Activated gamma-delta T cell treated with Interleukin-2 at 50 U/mL for 16 hours (primary cell): Measurements from ENCODE around the gene KIAA1217.
"Not testable (repeated sequence)": the region's sequence is repeated elsewhere in the genome, so short reads cannot be mapped to it uniquely, and the experiment has no call there.

Experiments used
- DNase-seq: peaks from one replicate; pipeline ENCODE4 v3.0.0-alpha.2; 2020

Gene KIAA1217

GRCh38 chr10:24415455-24416125 lies 206.7 kb downstream of the KIAA1217 start:
- DNase-seq: no peak

GRCh38 chr10:24416248-24416647 lies 207.3 kb downstream of the KIAA1217 start:
- DNase-seq: no peak

DNA sequence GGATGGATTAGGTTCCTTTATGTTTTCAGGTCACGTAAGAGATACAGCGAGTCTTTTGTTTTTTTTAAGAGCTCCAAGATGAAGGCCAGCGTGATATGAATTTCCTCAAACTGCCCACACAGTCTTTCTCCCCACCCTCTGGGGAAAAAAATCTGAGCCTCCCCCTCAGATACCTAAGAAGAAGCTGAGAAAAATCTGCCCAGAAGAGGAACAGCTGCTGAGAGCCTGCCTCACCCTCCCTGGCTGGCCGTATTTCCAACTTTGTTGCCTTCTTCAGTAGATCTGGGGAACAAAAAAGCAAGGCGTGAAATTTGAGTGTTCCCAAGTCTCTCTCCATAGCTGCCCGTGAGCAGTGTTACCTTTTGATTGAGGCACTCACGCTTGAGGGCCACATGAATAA lies 208.1 kb downstream of the KIAA1217 start:
- no peak for DNase-seq

DNA sequence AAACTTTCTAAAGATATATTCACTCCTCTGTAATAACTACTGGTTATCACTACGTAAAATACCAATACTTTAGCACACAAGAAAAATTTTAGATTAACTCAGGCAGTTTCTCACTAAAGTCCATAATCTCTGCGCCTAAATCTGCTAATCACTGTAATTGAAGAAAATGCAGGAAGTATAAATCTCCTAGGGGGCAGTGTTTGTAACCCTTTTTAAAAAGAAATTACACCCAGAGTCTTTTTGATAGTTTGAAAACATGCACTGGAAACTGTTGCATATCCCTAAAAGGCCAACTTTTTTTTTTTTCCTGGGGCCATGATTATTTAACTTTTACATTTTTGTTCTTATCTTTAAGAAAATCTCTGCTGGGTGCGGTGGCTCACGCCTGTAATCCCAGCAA lies 209.6 kb downstream of the KIAA1217 start:
- DNase-seq: no peak

GRCh38 chr10:24419066-24419465 lies 210.1 kb downstream of the KIAA1217 start:
- no peak for DNase-seq

DNA sequence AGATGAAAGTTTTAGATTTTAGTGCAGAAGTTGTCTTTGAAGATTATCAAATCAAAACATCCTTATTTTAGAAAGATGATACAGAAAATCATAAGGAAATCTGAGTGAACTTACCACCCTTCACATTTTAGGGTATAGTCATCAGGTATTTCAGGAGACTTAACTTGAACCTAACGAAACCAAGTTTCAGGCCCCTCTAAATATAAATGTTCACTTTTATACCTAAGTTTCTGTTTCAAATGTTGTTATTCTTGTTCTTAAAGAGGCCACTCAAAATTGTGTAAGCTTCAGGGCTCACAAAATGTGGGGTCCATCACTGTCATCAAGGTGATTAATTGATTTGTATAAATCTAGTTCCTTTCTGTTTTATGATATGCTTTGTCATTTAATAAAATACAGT lies 216.2 kb downstream of the KIAA1217 start:
- DNase-seq: no peak

DNA sequence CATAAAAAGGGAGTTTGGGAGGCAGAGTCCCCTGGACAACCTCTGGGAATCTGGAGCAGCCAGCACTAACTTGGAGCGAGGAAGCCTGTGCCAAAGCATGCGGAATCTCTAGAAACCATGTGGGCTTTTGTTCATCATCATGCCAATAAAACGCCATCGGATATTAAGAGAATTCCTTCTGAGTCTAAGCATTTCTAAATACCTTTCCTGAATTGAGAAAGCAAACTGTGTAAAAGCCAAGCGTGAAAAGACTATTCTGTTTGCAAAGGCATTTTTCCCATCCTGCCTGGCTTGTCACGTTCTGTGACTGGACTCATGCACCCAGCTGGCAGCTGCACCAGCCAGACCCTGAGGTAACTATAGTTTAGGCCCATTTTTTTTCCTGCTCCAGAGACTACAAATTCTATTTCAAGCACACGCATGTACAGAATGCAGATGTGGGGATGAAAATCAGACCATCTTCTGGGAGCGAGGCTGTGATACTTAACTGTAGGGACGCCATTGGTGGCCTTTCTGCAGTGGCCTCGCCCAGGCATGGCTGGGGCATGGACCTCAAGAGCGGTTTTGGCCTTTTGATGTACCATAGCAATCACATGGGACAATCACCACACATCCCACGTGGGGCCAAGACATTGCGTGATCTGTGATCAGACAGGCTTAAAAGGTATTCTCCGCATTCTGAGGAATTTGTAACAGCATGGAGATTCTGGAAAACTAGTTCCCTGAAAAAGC lies 218.9 kb downstream of the KIAA1217 start:
- no peak for DNase-seq

DNA sequence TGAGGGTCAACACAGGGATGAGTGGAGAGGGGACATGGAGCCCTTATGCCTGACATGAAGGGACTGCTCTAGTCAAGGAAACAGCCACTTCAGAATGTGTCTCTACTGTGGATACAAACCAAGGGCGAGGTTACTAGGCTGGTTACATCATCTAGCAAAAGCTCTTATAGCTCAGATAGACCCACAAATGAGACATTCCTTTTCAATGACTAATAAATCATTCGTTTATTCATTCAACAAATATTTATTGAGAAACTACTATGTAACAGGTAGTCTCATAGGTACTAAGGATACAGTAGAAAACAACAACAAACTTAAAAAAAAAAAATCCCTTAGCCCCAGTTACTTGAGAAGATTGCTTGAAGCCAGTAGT lies 219.5 kb downstream of the KIAA1217 start:
- DNase-seq: no peak

DNA sequence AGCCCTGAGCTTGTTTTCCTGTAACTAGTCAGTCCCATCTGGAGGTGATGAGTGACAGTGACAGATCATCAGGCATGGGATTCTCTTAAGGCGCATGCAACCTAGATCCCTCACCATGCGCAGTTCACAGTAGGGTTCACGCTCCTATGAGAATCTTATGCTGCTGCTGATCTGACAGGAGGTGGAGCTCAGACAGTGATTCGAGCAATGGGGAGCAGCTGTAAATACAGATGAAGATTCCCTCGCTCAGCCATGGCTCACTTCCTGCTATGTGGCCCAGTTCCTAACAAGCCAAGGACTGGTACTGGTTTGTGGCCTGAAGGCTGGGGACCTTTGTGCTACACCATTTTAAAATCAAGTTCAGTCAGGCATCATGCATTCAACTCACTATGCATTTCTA lies 221.7 kb downstream of the KIAA1217 start:
- no peak for DNase-seq

DNA sequence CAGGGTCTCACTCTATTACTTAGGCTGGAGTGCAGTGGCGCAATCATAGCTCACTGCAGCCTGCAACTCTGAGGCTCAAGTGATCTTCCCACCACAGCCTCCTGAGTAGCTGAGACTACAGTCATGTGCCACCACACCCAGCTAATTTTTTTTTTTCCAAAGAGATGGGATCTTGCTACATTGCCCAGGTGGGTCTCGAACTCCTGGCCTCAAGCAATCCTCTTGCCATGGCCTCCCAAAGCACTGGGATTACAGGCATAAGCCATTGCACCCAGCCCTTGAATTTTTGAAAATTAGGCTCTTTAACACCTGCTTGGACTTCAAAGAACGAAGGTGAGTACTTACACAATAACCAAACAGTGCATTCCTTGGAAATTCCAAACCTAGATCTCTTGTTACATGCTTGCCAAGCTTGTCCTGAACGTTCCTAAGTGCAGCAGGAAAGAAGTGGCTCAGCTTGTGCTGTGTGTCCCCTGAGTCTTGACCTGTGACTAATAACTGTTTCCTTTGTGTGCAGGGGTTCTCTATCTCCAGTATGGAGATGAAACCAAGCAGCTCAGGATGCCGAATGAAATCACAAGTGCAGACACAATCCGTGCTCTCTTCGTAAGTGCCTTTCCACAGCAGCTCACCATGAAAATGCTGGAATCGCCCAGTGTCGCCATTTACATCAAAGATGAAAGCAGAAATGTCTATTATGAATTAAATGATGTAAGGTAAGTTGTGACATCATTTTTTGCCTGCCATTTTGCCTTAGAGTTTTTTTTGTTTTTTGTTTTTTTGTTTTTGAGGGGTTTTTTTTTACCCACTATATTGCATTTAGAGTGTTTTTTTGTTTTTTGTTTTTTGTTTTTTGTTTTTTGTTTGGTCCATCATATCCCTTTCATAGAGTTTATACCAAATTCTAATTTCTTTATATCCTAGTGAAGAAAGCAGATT lies 223.8 kb downstream of the KIAA1217 start:
- no peak for DNase-seq

DNA sequence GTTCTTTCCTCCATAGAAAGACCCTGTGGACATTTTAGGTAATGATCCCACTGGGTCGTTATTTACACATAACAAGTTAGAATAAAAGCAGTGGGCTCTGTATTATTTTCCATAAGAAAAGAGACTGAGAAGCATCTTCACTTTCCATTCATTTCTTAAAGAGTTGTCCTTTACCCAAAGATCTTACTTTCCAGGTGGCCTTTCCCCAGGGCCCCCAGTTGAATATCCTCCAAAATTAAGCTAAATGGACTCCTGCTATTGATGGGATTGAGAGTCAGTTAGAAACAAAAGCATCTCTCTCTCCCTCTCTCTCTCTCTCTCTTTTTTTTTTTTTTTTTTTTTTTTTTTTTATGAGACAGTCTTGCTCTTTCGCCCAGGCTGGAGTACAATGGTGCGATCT lies 224.8 kb downstream of the KIAA1217 start:
- DNase-seq: no peak

DNA sequence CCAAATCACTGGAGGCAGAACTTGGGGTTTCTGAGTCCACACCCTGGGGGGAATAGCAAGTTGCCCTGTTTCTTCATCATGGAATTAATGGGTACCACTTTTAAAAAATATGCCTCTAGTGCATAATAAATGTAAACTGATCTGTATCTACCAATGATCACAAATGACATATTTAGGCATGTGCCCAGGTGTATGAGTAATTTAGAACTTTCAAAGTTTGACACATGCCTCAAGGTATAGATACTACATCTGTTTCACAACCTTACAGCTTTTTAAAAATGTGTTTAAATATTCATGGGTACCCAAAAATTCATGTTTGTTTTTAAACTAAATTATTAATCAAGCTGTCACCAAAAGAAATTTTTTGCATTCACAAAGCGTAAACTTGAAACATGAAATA lies 226.0 kb downstream of the KIAA1217 start:
- DNase-seq: no peak

DNA sequence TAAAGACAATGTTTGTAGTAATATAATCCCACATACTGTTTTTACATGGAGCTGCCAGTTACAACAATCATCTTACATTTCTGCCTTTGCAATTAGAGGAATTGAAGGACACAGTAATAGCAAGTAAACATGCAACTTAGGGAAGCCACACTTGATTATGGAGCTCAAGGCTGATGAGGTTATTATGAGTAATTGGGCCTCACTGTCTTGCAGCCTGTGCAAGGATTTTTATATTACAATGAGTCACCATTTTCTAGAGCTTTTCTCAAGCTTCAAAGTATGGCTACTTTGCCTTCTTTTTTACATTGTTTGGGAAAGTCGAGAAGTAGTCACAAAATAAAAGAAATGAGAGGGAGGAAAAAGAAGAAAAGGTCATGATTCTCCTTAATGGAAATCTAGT lies 226.4 kb downstream of the KIAA1217 start:
- no peak for DNase-seq

DNA sequence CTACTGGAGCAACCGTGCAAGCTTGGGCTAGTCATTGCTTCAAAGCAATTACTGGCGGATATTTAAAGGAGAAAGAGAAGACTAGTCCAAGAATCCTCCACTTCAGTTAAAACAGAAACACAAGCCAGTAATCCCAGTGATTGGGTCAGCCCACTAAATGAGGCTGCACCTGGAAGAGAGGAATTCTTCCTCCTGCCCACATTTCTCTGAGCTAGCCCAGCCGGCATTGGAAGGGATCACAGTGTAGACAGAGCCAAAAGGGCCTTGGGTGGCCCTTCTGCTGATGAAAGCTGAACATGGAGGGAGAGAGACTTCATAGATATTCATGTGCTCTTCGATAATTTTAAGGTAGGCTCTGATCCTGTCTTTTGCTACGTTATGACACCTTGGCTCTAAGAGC lies 228.4 kb downstream of the KIAA1217 start:
- DNase-seq: no peak

DNA sequence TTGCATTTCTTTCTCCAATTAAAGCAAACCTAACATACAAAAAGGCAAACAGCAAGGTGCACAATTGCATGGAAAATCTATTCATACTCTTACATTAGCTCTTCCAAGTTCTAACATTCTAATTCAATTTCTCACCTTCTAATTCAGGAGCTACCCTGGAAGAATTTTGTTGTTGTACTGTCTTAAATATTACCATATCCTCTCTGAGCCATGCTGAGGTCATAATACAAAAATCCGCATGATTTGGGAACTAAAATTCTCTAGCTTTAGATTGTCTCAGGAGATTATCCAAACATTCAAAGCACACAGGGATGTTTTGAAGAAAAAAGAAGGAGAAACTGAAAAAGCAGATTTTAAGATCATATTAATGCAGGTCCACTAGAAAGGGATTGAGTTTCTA lies 229.9 kb downstream of the KIAA1217 start:
- no peak for DNase-seq

DNA sequence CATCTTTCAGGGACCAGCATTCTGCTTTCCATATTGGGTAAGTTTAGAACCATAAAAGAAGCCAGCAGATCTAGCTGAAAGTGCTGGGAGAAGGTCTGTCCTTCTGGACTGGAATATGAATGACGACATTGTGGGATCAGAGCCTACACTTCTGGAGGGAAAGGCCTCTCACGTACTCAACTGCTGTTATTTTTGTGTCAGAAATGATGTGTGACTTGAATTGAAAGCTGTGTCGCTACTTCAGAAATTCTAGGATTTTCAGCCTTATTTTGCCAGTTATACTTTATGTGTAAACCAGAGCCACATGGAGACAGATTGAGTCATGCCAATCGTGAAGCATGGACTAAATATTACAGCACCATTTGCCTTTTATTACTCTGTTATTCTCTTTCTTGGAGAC lies 231.0 kb downstream of the KIAA1217 start:
- DNase-seq: no peak

- no peak for DNase-seq
Observed at GRCh38 chr10:24440817-24441797, 232.2 kb downstream of the KIAA1217 start.

- DNase-seq: no peak
Observed at GRCh38 chr10:24442234-24442633, 233.3 kb downstream of the KIAA1217 start.

GRCh38 chr10:24442641-24443174 lies 233.8 kb downstream of the KIAA1217 start:
- not testable (repeated sequence) for DNase-seq

DNA sequence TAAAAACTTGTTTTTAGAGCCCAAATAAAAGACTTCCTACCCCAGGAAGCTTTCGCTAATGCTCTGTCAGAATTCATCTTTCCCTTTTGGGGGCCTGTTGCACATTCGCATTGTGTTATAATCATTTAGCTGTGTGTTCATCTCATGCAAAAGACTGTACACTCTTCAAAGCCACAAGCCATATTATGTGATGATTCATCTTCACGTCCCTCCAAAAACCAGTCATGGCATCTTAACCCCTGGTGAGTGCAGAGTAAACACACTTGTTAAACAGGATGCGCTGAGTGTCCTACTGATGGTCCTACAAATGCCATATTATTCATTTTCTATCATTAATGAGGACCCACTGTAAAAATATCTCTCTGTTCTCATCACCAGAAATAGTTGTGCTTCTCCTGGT lies 235.4 kb downstream of the KIAA1217 start:
- no peak for DNase-seq

- not testable (repeated sequence) for DNase-seq
Observed at GRCh38 chr10:24445958-24446357, 237.0 kb downstream of the KIAA1217 start.

- DNase-seq: no peak
Observed at GRCh38 chr10:24446739-24447138, 237.8 kb downstream of the KIAA1217 start.
